Erythroblast (primary cell): ENCODE results near the gene WDR64.
"Not testable (repeated sequence)": the region's sequence is repeated elsewhere in the genome, so short reads cannot be mapped to it uniquely, and the experiment has no call there.

Experiments used
- DNase-seq, 2 experiments: peaks; one replicate each; lab custom pipeline; 2025; lab: John Stamatoyannopoulos, UW
- GATA1 ChIP-seq: IDR thresholded peaks from 2 replicates; pipeline ENCODE4 v1.6.1; 2011; ENCODE audit warnings: low read depth, mild to moderate bottlenecking, control low read depth, low read length, moderate library complexity
- POLR2A ChIP-seq: IDR thresholded peaks from 2 replicates; pipeline ENCODE4 v1.6.1; 2011; ENCODE audit warnings: mild to moderate bottlenecking, low read length

WDR64 gene

DNA sequence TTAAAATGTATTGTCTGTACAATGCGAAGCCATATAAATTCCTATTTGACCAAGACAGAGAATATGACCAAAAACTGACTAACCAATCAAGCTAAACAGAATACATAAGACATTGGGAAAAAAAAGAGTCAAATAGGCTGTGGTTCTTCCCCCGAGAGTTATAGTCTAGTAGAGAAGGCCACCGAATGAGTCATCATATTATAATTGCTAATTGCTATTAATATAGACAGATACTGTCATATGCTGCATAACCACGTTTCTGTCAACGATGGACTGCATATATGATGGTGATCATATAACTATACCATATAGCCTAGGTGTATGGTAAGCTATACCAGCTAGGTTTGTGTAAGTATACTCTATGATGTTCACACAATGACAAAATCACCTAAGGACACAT is 82.5 kb downstream of the WDR64 start:
- no peak for TF ChIP-seq GATA1
- TF ChIP-seq POLR2A = no peak
- no peak for DNase-seq

DNA sequence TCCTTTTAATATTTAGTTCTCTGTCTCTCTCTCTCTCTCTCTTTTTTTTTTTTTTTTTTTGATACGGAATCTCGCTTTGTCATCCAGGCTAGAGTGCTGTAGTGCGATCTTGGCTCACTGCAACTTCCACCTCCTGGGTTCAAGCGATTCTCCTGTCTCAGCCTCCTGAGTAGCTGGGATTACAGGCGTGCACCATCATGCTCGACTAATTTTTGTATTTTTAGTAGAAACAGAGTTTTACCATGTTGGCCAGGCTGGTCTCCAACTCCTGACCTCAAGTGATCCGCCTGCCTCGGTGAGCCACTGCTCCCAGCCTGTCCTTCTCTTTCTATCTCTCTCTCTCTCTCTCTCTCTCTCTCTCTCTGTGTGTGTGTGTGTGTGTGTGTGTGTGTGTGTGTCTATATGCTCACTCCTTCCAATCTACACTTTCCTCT is 83.4 kb downstream of the WDR64 start:
- not testable (repeated sequence) for DNase-seq

GRCh38 chr1:241736387-241736786 is 84.3 kb downstream of the WDR64 start:
- DNase-seq = no peak
- TF ChIP-seq POLR2A (no peak), GATA1 (no peak)

DNA sequence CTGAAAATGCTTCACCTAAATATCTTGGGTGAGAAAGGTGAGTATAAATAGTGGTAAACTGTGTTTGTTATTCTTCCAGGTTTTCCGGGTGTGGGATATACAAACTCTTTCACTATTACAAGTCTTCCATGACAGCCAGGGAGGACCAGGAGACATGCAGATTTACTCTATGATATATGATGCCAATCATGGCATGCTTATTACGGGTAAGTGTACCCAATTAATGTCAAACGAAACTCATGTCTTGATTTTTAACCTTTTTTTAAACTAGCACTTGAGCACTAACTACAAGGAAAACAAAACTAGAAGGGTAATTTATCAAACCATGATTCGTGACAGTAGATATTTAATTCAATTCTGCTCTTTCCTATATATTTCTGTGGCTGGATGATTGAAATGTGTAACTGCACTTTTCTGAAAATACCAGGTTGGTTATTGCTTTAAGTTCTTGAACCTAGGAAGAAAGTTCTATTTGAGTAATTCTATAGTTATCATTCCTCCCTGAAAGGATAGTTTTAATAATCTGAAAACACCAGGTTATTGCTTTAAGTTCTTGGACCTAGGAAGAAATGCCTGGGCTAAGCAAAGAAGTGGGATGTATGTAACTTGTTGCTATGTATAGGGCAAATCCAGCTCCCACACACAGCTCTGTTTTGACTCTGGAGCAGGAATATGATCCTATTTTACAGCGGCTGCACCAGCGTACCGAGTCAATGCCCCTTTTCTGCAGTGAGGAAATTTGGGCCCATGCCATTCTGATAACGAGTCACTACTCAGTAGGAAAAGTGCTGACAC is 86.4 kb downstream of the WDR64 start:
- DNase-seq = no peak
- TF ChIP-seq POLR2A (no peak), GATA1 (no peak)

DNA sequence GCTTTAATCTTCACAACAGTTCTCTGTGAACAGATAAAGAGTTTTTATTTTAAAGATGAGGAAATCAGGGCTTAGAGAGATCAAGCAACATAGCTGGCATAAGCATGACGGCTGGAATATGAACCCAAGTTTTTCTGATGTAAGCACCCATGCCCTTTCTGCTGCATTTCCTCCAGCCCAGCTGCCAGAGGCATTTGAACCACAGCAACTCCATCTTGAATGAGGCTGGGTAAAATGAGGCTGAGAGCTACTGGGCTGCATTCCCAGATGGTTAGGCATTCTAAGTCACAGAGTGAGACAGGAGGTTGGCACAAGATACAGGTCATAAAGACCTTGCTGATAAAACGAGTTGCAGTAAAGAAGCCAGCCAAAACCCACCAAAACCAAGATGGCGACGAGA is 90.0 kb downstream of the WDR64 start:
- TF ChIP-seq GATA1 = no peak
- no peak for TF ChIP-seq POLR2A
- no peak for DNase-seq

GRCh38 chr1:241744591-241744990 is 92.5 kb downstream of the WDR64 start:
- no peak for DNase-seq
- TF ChIP-seq GATA1 = no peak
- TF ChIP-seq POLR2A = no peak

DNA sequence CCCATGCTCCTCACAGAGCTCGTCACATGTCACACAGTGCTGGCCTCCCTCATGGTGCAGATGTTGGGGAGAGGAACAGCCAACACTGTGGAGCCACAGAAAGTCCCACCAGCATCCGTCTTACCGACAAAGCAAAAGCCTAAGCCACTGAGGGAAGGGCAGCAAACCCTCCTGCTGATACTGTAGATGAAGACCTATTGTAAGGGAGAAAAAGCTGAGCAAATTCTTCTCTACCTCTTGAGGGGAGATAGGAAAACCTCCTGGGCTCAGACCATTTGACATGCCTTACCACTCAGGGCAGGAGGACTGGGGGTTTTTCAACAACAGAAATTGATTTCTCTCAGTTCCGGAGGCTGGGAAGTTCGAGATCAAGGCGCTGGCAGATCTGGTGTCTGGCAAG is 95.9 kb downstream of the WDR64 start:
- DNase-seq = no peak
- TF ChIP-seq GATA1 (no peak), POLR2A (no peak)

GRCh38 chr1:241749041-241749944 is 97.2 kb downstream of the WDR64 start:
- DNase-seq = no peak
- TF ChIP-seq GATA1 (no peak), POLR2A (no peak)

- TF ChIP-seq GATA1 (no peak), POLR2A (no peak)
- DNase-seq = no peak
These were observed 98.0 kb downstream of the WDR64 start for GRCh38 chr1:241749945-241750695.

- DNase-seq = no peak
- no peak for TF ChIP-seq POLR2A
- no peak for TF ChIP-seq GATA1
These were observed 99.4 kb downstream of the WDR64 start for GRCh38 chr1:241751524-241751923.

GRCh38 chr1:241762713-241763339 is 110.7 kb downstream of the WDR64 start:
- no peak for TF ChIP-seq POLR2A
- TF ChIP-seq GATA1 = no peak
- no peak for DNase-seq

GRCh38 chr1:241765390-241765789 is 113.3 kb downstream of the WDR64 start:
- TF ChIP-seq GATA1 (no peak), POLR2A (no peak)
- no peak for DNase-seq

GRCh38 chr1:241767737-241768136 is 115.7 kb downstream of the WDR64 start:
- TF ChIP-seq GATA1 = no peak
- no peak for TF ChIP-seq POLR2A
- no peak for DNase-seq
